Neural progenitor cell (in vitro differentiated cells): Measurements from ENCODE around the gene CTAGE9. TPM values are rescaled to one million over a fixed set of nuclear protein-coding genes. Genes with fewer than 3 reads are reported as not detected.

Source experiments
- DNase-seq: peaks from one replicate; pipeline ENCODE4 v3.0.0-alpha.2; 2016; ENCODE audit warnings: low spot score
- H2AFZ ChIP-seq: fragments of 200-600 bp; sonication (generic); replicated peaks from 2 replicates; pipeline ENCODE4 v1.6.1; 2016; ENCODE audit warnings: antibody characterized with exemption
- H3F3A ChIP-seq: fragments of 200-600 bp; sonication (generic); 2 replicates; pipeline ENCODE4 v1.6.1; 2016; ENCODE audit warnings: antibody characterized with exemption, low read depth
- H3K27ac ChIP-seq: fragments of 200-600 bp; sonication (generic); 2 replicates; pipeline ENCODE4 v1.5.1; 2016; ENCODE audit warnings: mild to moderate bottlenecking
- H3K27me3 ChIP-seq: fragments of 200-600 bp; sonication (generic); 2 replicates; pipeline ENCODE4 v1.6.1; 2016; ENCODE audit warnings: mild to moderate bottlenecking, moderate library complexity
- H3K36me3 ChIP-seq: fragments of 200-600 bp; sonication (generic); 2 replicates; pipeline ENCODE4 v1.5.1; 2016
- H3K4me1 ChIP-seq: fragments of 200-600 bp; sonication (generic); 2 replicates; pipeline ENCODE4 v1.6.1; 2016; ENCODE audit warnings: mixed run types
- H3K4me2 ChIP-seq: fragments of 200-600 bp; sonication (generic); 2 replicates; pipeline ENCODE4 v1.6.1; 2016
- H3K4me3 ChIP-seq: fragments of 200-600 bp; sonication (generic); 2 replicates; pipeline ENCODE4 v1.5.1; 2016
- H3K79me2 ChIP-seq: fragments of 200-600 bp; sonication (generic); 2 replicates; pipeline ENCODE4 v1.6.1; 2016; ENCODE audit warnings: low read depth
- H3K9ac ChIP-seq: fragments of 200-600 bp; sonication (generic); 2 replicates; pipeline ENCODE4 v1.6.1; 2016
- H3K9me3 ChIP-seq: fragments of 200-600 bp; sonication (generic); 2 replicates; pipeline ENCODE4 v1.5.1; 2016; ENCODE audit warnings: low read depth
- H4K20me1 ChIP-seq: fragments of 200-600 bp; sonication (generic); 2 replicates; pipeline ENCODE4 v1.6.1; 2016; ENCODE audit warnings: low read depth
- H3K27ac Mint-ChIP-seq: 3 replicates; pipeline ENCODE4 v1.8.0; 2021; ENCODE audit warnings: mixed read lengths
- H3K27me3 Mint-ChIP-seq: 2 replicates; pipeline ENCODE4 v1.8.0; 2022; ENCODE audit warnings: low read depth, mild to moderate bottlenecking, inconsistent platforms, moderate library complexity, mixed read lengths; ENCODE audit not compliant: insufficient read depth
- H3K36me3 Mint-ChIP-seq: 3 replicates; pipeline ENCODE4 v1.8.0; 2021; ENCODE audit warnings: mixed read lengths
- H3K4me1 Mint-ChIP-seq: 3 replicates; pipeline ENCODE4 v1.8.0; 2021; ENCODE audit warnings: mixed read lengths
- H3K4me3 Mint-ChIP-seq: 3 replicates; pipeline ENCODE4 v1.8.0; 2021; ENCODE audit warnings: mild to moderate bottlenecking, moderate library complexity, mixed read lengths
- H3K9me3 Mint-ChIP-seq: 3 replicates; pipeline ENCODE4 v1.8.0; 2020; ENCODE audit warnings: mixed read lengths
- CTCF ChIP-seq: fragments of 200-600 bp; sonication (generic); IDR thresholded peaks from 2 replicates; pipeline ENCODE4 v1.5.1; 2017; ENCODE audit warnings: antibody characterized with exemption, mild to moderate bottlenecking
- EZH2 ChIP-seq: fragments of 200-600 bp; sonication (generic); IDR thresholded peaks from 2 replicates; pipeline ENCODE4 v1.6.1; 2017; ENCODE audit warnings: antibody characterized with exemption, mild to moderate bottlenecking, moderate library complexity
- EZH2phosphoT487 ChIP-seq: fragments of 200-600 bp; sonication (generic); IDR thresholded peaks from 2 replicates; pipeline ENCODE4 v1.6.1; 2017; ENCODE audit warnings: antibody characterized with exemption
- total RNA-seq: library from RNA; depleted of rRNA; stranded (reverse); fragments of >200 nt; gene quantifications from 2 replicates; pipeline ENCODE4 v1.2.3, GENCODE V29; 2015; ENCODE audit warnings: low replicate concordance

The CTAGE9 gene
- total RNA-seq, 1 donor from 2014 or later = not detected

GRCh38 chr6:131728296-131728939 is 17.6 kb upstream of the CTAGE9 start:
- Mint-ChIP-seq H3K36me3 (peaks cover 2% of the 10 kb centered on the region), H3K27me3 (no peaks in the 10 kb centered on the region), H3K4me3 (no peak overlapping the region), H3K27ac (no peak overlapping the region), H3K9me3 (peaks cover 6% of the 10 kb centered on the region), H3K4me1 (peaks cover 5% of the 10 kb centered on the region)
- Histone ChIP-seq H3K9me3 (no peaks in the 10 kb centered on the region), H3K4me2 (no peak overlapping the region), H3K4me3 (no peak overlapping the region), H3K4me1 (peaks cover 7% of the 10 kb centered on the region), H3K27ac (no peak overlapping the region), H3F3A (no peaks in the 10 kb centered on the region), H4K20me1 (no peaks in the 10 kb centered on the region), H3K9ac (no peak overlapping the region), H3K27me3 (no peaks in the 10 kb centered on the region), H2AFZ (no peak overlapping the region), H3K79me2 (no peaks in the 10 kb centered on the region), H3K36me3 (no peaks in the 10 kb centered on the region)
- DNase-seq = no peak
- TF ChIP-seq EZH2 (no peak), CTCF (no peak), EZH2phosphoT487 (no peak)

GRCh38 chr6:131727868-131728267 is 17.1 kb upstream of the CTAGE9 start:
- DNase-seq = no peak
- Histone ChIP-seq H3K27ac (no peak overlapping the region), H3K4me2 (no peak overlapping the region), H3K79me2 (no peaks in the 10 kb centered on the region), H3K27me3 (no peaks in the 10 kb centered on the region), H3K4me3 (no peak overlapping the region), H4K20me1 (no peaks in the 10 kb centered on the region), H2AFZ (no peak overlapping the region), H3K36me3 (no peaks in the 10 kb centered on the region), H3K4me1 (peaks cover 7% of the 10 kb centered on the region), H3K9me3 (no peaks in the 10 kb centered on the region), H3K9ac (no peak overlapping the region), H3F3A (no peaks in the 10 kb centered on the region)
- Mint-ChIP-seq H3K4me3 (no peak overlapping the region), H3K27ac (no peak overlapping the region), H3K27me3 (no peaks in the 10 kb centered on the region), H3K36me3 (peaks cover 2% of the 10 kb centered on the region), H3K9me3 (peaks cover 6% of the 10 kb centered on the region), H3K4me1 (peaks cover 5% of the 10 kb centered on the region)
- TF ChIP-seq CTCF = no peak
- TF ChIP-seq EZH2 = no peak
- TF ChIP-seq EZH2phosphoT487 = no peak

- Histone ChIP-seq H3K4me3 (no peak overlapping the region), H3K4me1 (peaks cover 7% of the 10 kb centered on the region), H3F3A (no peaks in the 10 kb centered on the region), H4K20me1 (no peaks in the 10 kb centered on the region), H3K4me2 (no peak overlapping the region), H3K36me3 (no peaks in the 10 kb centered on the region), H3K27ac (no peak overlapping the region), H3K79me2 (no peaks in the 10 kb centered on the region), H3K9me3 (no peaks in the 10 kb centered on the region), H2AFZ (no peak overlapping the region), H3K9ac (no peak overlapping the region), H3K27me3 (no peaks in the 10 kb centered on the region)
- TF ChIP-seq CTCF (no peak), EZH2phosphoT487 (no peak), EZH2 (no peak)
- Mint-ChIP-seq H3K9me3 (peaks cover 6% of the 10 kb centered on the region), H3K36me3 (peaks cover 2% of the 10 kb centered on the region), H3K27ac (no peak overlapping the region), H3K4me1 (peaks cover 5% of the 10 kb centered on the region), H3K27me3 (no peaks in the 10 kb centered on the region), H3K4me3 (no peak overlapping the region)
- DNase-seq = no peak
Observed at GRCh38 chr6:131727467-131727866, 16.6 kb upstream of the CTAGE9 start.
